ENCODE results near the gene RPS6KC1.
"Not testable (repeated sequence)": the region's sequence is repeated elsewhere in the genome, so short reads cannot be mapped to it uniquely, and the experiment has no call there.

The RPS6KC1 gene, protein sequence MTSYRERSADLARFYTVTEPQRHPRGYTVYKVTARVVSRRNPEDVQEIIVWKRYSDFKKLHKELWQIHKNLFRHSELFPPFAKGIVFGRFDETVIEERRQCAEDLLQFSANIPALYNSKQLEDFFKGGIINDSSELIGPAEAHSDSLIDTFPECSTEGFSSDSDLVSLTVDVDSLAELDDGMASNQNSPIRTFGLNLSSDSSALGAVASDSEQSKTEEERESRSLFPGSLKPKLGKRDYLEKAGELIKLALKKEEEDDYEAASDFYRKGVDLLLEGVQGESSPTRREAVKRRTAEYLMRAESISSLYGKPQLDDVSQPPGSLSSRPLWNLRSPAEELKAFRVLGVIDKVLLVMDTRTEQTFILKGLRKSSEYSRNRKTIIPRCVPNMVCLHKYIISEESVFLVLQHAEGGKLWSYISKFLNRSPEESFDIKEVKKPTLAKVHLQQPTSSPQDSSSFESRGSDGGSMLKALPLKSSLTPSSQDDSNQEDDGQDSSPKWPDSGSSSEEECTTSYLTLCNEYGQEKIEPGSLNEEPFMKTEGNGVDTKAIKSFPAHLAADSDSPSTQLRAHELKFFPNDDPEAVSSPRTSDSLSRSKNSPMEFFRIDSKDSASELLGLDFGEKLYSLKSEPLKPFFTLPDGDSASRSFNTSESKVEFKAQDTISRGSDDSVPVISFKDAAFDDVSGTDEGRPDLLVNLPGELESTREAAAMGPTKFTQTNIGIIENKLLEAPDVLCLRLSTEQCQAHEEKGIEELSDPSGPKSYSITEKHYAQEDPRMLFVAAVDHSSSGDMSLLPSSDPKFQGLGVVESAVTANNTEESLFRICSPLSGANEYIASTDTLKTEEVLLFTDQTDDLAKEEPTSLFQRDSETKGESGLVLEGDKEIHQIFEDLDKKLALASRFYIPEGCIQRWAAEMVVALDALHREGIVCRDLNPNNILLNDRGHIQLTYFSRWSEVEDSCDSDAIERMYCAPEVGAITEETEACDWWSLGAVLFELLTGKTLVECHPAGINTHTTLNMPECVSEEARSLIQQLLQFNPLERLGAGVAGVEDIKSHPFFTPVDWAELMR

GRCh38 chr1:213051127-213051880, at the start of gene RPS6KC1:
Gene RPS6KC1, plus strand, starts transcription at chr1:213051241. Its CDS starts 164 bp downstream, at chr1:213051405.
- DNase-seq (ENCODE audit: low read depth in 2 of 2), result peak; percentile 50 to 65

DNA sequence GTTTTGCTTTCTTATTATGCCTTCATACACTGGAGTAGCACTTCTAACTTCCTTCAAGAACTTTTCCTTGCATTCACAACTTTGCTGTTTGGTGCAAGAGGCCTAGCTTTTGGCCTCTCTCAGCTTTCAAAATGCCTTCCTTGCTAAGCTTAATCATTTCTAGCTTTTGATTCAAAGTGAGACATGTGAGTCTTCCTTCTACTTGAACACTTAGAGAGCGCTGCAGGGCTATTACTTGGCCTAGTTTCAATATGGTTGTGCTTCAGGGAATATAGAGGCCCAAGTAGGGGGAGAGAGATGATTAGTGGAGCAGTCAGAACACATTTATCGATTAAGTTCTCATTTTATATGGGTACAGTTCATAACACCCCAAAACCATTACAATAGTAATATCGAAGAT, 47.8 kb upstream of the RPS6KC1 start:
- DNase-seq (ENCODE audit: low read depth in 2 of 2), result no peak

DNA sequence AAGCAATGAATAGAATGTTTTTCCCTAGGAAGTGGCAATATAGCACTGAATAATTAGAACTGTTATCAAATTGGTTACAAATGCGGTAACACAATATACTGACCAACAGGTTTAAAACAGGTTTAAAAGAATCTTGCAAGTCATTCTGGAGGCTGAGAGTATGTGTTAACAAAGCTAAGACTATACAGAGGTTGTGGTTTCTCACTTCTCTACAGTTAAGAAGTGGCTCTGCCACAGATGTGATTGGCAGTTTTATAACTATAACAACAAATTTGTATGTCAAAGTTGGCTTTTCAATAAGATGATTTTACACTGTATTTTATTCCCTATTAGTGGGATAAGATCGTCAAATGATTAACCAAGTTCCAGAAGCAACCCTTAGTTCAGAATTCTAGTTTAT, 42.5 kb upstream of the RPS6KC1 start:
- DNase-seq (ENCODE audit: low read depth in 2 of 2), result no peak

DNA sequence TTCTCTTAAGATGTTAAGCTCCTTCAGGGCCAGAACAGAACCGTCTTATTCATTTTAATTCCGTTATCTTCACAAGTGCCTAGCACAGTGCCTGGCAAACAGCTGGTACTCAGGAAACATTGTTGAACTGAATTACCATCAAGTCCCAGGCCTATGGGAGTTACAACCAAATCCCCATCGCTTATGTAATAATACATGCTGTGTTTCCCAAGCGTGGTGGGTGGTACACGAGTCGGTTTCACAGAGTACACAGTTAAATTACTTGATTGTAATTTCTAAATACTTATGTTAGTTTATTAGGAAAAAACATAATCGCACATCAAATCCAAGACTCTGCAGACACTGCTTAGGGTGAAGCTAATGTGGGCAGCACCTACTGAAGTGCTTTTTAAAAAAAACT, 36.4 kb upstream of the RPS6KC1 start:
- no peak for DNase-seq (ENCODE audit: low read depth in 2 of 2)

DNA sequence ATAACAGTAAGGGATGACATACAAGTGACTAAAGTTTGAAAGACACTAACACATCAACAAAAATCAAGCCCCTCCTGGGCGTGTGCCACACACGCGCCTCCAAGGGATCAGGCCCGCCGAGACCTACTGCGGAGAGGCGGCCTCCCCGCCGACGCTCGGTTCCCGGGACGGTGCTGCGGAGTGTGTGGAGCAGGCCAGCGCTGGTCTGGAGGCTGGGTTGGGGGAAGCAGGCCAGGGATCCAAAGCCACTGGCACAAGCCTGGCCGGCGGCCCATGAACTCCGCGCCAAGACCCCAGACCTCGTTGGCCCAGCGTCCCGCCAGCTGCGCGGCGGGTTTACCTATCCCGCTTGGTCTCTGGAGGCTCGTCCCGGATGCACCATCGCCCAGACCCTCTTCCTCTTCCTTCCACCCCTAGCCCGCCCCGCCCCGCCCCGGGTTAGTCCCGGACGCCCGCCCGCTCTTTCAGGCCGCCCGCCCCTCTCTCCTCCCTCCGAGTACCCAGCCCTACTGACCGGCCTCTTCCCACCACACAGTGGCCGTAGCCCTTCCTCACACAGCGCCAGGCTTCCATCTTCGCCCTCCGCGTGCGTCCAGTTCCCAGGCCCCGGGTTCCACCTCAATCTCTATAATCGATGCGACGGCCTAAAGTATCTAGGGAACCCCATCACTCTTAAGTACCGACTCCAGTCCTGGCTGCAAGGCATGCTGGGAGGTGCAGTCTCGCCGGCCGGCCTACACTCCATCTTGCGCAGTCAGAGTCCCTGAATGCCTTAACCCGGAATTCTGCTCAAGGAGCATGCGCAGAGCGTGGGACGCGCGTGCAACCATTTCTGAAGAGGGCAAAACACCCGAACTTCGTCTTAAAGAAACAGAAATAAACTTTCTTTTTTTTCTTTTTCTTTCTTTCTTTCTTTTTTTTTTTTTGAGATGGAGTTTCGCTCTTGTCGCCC, 35.7 kb upstream of the RPS6KC1 start, which contains the start of gene ANGEL2:
Gene ANGEL2, minus strand, starts transcription at position 769 of the 952 bp plus-strand sequence. Its CDS starts 196 bp downstream, at position 573.
- peak; percentile 88 to 92 for DNase-seq (ENCODE audit: low read depth in 2 of 2)

DNA sequence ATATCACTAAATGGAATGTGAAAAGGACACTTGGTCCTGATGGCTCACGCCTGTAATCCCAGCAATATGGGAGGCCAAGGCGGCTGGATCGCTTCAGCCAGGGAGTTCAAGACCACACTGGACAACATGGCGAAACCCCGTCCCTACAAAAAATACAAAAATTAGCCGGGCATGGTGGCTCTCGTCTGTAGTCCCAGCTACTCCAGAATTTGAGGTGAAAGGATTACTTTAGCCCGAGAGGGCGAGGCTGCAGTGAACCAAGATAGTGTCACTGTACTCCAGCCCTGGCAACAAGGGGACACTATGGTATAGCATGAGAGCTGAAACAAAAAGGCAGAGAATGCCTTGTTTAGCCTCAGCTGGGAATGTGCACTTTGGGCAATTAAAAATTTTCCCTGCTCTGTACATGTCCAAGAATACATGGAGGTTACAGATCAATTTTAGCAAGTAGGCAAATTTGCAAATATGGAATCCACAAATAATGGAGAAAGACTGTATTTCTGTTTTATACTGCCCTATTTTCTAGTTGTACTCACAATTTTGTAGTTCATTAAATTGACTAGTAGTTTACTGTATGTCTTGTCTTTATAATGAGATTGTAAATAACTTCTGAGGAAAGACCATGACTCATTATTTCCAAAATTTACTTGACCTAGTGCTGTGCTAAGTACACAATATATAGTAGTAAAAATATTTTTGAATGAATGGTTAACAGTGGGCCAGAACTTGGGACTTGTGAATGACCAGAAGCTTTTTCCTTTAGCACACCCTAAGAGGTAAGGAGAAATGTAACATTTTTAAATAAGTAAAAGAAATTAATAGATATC, 33.4 kb upstream of the RPS6KC1 start:
- DNase-seq (ENCODE audit: low read depth in 2 of 2), result no peak

- no peak for DNase-seq (ENCODE audit: low read depth in 2 of 2)
Observed at GRCh38 chr1:213019450-213019849, 31.6 kb upstream of the RPS6KC1 start.

DNA sequence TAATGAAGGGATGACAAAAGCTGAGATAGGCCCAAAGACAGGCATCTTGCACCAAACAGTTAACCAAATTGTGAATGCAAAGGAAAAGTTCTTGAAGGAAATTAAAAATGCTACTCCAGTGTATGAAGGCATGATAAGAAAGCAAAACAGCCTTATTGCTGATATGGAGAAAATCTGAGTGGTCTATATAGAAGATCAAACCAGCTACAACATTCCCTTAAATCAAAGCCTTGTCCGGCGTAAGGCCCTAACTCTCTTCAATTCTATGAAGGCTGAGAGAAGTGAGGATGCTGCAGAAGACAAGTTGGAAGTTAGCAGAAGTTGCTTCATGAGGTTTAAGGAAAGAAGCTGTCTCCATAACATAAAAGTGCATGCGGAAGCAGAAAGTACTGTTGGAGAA, 31.0 kb upstream of the RPS6KC1 start:
- no peak for DNase-seq (ENCODE audit: low read depth in 2 of 2)

- not testable (repeated sequence) for DNase-seq (ENCODE audit: low read depth in 2 of 2)
Observed at GRCh38 chr1:213027024-213027423, 24.0 kb upstream of the RPS6KC1 start.

GRCh38 chr1:213032651-213033050, 18.4 kb upstream of the RPS6KC1 start:
- DNase-seq (ENCODE audit: low read depth in 2 of 2), result no peak

GRCh38 chr1:213034713-213035112, 16.3 kb upstream of the RPS6KC1 start:
- DNase-seq (ENCODE audit: low read depth in 2 of 2), result no peak

- no peak for DNase-seq (ENCODE audit: low read depth in 2 of 2)
Observed at GRCh38 chr1:213035573-213035972, 15.5 kb upstream of the RPS6KC1 start.

DNA sequence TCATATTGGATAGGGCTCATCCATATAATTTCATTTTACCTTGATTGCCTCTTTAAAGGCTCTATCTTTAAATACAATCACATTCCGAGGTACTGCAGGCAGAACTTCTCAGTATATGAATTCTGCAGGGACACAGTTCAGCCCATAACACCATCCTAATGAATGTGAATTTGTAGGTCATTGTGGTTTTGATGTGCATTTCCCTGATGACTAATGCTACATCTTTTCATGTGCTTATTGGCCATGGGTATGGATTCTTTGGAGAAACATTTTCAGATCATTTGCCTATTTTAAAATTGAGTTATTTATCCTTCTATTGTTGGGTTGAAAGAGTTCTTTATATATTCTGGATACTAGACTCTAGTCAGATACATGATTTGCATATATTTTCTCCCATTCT, 9.6 kb upstream of the RPS6KC1 start:
- no peak for DNase-seq (ENCODE audit: low read depth in 2 of 2)

DNA sequence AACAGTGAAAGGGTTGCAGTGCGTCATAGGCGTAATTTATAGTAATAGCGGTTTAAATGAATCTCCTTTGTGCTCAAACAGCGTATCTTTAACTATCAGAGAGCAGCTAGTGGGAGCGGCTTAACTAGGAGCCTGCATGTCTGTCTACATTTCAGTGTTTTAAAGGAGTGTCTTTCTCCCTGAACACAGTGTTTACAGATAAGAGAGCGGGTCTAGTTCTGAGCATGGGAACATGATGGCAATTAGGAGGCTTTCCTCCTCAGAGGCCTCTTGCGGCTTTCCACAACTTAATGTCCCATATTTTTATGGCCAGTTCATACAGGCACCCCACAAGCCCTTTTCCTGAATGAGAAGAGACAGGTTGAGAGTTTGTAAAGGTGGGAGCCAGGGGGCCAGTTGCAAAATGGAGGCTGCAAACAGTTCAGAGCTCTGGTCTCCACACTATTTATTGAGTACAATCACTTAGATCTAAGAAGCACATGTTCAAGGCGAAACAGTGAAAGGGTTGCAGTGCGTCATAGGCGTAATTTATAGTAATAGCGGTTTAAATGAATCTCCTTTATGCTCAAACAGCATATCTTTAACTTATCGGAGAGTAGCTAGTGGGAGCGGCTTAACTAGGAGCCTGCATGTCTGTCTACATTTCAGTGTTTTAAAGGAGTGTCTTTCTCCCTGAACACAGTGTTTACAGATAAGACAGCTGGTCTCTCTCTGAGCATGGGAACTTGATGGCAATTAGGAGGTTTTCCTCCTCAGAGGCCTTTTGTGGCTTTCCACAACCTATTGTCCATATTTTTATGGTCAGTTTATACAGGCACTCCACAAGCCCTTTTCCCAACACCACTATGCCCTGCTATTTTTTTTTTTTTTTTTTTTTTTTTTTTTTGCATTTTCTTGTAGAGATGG, 5.5 kb upstream of the RPS6KC1 start:
- not testable (repeated sequence) for DNase-seq (ENCODE audit: low read depth in 2 of 2)

GRCh38 chr1:213049232-213049631, 1.8 kb upstream of the RPS6KC1 start:
- no peak for DNase-seq (ENCODE audit: low read depth in 2 of 2)

GRCh38 chr1:213050745-213051126, 305 bp upstream of the RPS6KC1 start:
- DNase-seq (ENCODE audit: low read depth in 2 of 2), result no peak

DNA sequence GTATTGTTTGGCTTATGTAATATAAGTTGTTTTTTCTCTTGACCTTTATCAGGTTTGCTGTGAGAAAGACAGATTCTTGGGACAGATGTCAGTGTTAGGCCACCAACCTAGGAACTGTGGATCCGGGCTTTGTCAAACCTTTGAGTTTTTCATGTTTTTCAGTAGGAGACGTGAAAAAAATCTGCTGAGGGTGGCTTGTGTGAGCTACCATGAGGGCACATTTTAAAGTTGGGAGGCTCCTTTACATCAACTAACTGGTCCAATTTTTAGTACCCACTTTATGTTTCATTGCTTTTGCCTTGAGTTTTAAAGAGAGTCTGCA, 801 bp downstream of the RPS6KC1 start:
- no peak for DNase-seq (ENCODE audit: low read depth in 2 of 2)

GRCh38 chr1:213053455-213053854, 2.4 kb downstream of the RPS6KC1 start:
- DNase-seq (ENCODE audit: low read depth in 2 of 2), result no peak

- DNase-seq (ENCODE audit: low read depth in 2 of 2), result no peak
Observed at GRCh38 chr1:213054142-213054541, 3.1 kb downstream of the RPS6KC1 start.

All from stimulated activated CD8-positive, alpha-beta memory T cell treated with anti-CD3 and anti-CD28 coated beads, Interleukin-2, amount 100 ng/mL, for 1 hour (primary cell).